ENCODE data around the gene EMILIN1.
"Not testable (repeated sequence)": the region's sequence is repeated elsewhere in the genome, so short reads cannot be mapped to it uniquely, and the experiment has no call there.

DNA sequence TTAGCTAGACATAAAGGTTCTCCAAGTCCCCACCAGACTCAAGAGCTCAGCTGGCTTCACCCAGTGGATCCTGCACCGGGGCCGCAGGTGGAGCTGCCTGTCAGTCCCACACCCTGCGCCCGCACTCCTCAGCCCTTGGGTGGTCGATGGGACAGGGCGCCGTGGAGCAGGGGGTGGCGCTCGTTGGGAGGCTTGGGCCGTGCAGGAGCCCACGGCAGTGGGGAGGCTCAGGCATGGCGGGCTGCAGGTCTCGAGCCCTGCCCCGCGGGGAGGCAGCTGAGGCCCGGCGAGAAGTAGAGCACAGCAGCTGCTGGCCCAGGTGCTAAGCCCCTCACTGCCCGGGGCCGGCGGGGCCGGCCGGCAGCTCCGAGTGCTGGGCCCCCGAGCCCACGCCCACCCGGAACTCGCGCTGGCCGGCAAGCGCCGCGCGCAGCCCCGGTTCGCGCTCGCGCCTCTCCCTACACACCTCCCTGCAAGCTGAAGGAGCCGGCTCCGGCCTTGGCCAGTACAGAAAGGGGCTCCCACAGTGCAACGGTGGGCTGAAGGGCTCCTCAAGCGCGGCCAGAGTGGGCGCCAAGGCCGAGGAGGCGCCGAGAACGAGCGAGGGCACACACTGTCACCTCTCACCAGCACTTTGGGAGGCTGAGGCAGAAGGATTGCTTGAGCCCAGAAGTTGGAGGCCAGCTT is 33.1 kb downstream of the EMILIN1 start:
- TF ChIP-seq SNAI2, CSDC2 (CRISPR knock-in tag; IDR thresholded peaks at IDR 0.05): not testable (repeated sequence)
